ENCODE data around the gene LATS2.

Gene LATS2

DNA sequence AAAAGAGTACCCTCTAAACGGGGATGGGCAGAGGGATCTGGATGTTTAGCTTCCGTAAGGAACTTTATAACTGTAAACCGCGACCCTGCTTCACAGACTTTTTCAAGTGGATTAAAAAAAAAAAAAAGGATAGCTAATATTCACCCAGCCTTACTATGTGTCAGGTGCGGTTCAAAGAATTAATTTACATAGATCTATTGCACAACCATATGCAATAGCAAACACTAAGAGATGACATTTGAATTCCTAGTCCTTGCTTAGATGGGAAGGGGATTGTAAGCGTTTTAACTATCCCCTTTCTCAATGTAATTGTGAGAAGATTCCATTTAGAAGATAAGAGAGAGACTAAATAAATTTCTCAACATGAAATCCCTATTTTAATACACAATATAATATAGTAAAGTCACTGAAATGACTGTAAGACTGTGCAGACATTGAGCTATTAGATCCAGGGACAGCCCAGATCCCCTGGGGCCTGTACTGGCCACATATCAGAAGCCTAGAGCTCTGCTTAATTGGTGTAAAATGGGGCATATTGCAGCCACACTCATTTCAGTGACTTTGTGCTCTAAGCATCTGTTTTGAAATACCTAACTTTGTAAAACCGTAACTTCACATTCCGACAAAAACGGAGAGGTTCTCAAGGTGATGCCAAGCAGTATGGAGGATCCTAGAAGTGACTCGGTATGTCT is 13.6 kb downstream of the LATS2 start:
- no peak for TF ChIP-seq CTCF (IDR thresholded peaks at IDR 0.05; ENCODE audit: low read depth, low read length)
- no peak overlapping the region for H3K4me3 ChIP-seq (ENCODE audit: low read depth, low read length)

DNA sequence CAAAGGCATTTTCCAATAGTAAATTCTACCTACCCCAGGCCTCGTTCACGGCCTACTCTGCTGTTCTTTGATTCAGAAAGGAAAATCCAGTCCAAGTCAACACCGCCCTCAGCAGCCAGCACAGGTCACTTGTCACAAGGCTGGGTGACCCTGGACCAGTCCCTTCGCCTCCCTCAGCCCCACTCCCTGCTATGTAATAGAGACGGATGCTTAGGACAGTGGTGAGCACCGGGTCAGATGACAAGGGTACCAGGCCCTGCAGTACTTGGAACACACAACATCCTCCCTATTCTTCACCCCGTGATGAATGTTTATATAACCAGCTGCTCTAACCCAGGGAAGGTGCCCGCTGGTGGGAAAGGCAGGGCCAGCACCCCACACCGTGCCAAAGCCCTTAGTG is 14.3 kb downstream of the LATS2 start:
- no peak for TF ChIP-seq CTCF (IDR thresholded peaks at IDR 0.05; ENCODE audit: low read depth, low read length)
- no peak overlapping the region for H3K4me3 ChIP-seq (ENCODE audit: low read depth, low read length)

DNA sequence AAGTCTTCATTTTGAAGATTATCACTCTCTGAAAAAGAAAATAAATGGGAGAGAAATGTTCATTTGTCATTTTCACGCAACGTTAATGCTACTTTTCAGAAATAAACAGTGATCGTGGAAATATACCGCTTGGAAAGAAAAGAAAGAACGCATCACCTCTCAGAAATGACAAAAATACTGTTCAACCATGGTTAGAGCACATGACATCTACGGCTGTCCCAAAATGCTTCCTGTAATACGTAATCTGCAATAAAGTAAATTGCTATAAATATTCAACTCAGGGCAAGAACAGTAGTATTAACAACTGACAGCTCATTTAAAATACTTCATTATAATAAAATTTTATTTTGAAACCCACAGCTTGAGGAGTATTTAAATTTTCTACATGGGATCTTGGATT is 15.2 kb downstream of the LATS2 start:
- no peak overlapping the region for H3K4me3 ChIP-seq (ENCODE audit: low read depth, low read length)
- TF ChIP-seq CTCF (IDR thresholded peaks at IDR 0.05; ENCODE audit: low read depth, low read length) = no peak

- no peak overlapping the region for H3K4me3 ChIP-seq (ENCODE audit: low read depth, low read length)
- TF ChIP-seq CTCF (IDR thresholded peaks at IDR 0.05; ENCODE audit: low read depth, low read length) = no peak
Measured at GRCh38 chr13:21045100-21045499, 16.3 kb downstream of the LATS2 start.

DNA sequence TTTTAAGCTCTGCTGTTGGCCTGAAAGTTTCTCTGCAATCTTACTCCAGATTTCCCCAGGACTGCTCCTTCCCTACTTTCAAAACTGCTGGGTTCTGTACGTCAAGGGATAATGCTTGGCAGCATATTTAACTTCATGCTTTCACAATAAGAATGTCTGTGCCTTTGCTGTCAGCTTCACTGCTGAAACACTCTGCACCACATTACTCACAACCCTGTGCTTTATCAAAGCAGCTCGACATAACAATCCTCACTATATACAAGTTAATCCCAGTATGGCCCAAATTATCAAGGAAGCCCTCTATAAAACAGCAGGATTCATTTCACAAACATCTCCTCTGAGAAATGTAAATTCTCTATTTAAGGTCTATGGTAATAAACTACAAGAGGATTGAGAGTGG is 17.5 kb downstream of the LATS2 start:
- TF ChIP-seq CTCF (IDR thresholded peaks at IDR 0.05; ENCODE audit: low read depth, low read length) = no peak
- no peak overlapping the region for H3K4me3 ChIP-seq (ENCODE audit: low read depth, low read length)

GRCh38 chr13:21040120-21040826 is 21.1 kb downstream of the LATS2 start:
- no peak for TF ChIP-seq CTCF (IDR thresholded peaks at IDR 0.05; ENCODE audit: low read depth, low read length)
- H3K4me3 ChIP-seq (ENCODE audit: low read depth, low read length) = no peak overlapping the region

DNA sequence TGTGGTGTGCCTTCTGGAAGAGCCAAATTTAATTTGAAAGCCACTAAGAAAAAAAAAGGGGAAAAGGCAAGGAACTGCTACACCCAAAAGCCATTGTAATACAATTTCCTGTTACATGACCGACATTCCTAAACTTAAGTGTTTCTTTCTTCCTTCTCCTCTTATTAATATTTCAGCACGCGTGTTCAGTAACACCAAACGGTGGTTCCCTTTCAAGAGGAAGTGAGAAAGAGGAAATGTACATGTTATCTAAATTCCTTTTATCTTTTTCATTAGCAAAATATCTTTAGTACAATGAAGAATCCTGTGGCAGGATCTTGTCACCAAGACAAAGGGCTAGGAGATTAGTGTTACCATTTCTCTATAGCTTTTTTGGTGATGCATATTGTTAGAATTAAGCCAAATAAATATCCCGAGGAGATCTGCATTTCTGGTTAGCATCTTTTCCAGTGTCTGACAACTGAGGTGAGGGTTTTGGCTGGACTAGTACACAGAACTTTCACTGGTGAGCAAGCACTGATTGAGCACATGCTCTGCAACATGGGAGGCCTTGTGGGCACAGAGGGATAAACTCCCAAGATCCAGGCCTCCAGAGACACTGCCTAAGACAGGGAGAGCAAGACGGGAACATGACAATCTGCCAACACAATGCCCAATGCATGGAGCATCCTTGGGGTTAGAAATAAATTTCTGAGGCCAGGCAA is 22.1 kb downstream of the LATS2 start:
- no peak for TF ChIP-seq CTCF (IDR thresholded peaks at IDR 0.05; ENCODE audit: low read depth, low read length)
- H3K4me3 ChIP-seq (ENCODE audit: low read depth, low read length) = no peak overlapping the region
